ENCODE results near the gene MRPL53.
"Not testable (repeated sequence)": the region's sequence is repeated elsewhere in the genome, so short reads cannot be mapped to it uniquely, and the experiment has no call there.

Gene MRPL53

DNA sequence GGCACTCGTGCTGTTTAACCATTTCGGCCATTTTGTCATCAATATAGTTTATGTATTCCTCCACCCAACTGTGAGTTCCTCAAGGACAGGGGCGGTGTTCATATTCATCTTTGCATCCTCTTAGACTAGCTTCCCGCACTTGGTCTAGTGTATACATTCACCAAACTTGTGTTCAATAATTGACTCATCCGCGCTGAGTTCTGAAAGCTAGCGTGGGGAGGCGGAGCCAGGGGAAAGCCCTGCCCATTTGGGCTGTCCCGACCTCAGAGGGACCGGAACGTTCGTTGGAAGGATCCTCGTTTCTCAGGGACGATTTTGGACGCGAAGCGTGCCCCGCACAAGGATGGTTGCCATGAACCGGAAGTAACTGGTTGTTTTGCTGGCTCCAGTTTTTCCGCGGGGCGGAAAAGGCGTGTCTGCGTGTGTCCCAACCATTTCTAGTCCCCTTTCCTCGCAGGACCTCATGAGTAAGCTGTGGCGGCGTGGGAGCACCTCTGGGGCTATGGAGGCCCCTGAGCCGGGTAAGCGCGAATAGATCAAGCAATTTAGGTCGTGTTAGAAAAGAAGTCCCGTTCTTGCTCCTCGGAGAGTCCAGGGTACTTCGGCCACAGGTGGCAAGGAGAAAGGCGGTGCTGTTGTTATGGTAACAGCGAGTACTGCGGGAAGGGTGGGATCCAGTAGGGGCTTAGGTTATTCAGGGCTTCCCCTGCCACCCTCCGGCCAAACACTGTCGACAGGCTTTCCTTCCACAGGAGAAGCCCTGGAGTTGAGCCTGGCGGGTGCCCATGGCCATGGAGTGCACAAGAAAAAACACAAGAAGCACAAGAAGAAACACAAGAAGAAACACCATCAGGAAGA lies 17.6 kb downstream of the MRPL53 start, which contains the start of gene INO80B:
INO80B (plus strand) TSS at position 434 of the 858 bp plus-strand sequence; CDS start at position 464, 30 bp downstream.
- peak; percentile 92 to 97 (median 95) for DNase-seq (ENCODE audit: low read depth in 3 of 3)

DNA sequence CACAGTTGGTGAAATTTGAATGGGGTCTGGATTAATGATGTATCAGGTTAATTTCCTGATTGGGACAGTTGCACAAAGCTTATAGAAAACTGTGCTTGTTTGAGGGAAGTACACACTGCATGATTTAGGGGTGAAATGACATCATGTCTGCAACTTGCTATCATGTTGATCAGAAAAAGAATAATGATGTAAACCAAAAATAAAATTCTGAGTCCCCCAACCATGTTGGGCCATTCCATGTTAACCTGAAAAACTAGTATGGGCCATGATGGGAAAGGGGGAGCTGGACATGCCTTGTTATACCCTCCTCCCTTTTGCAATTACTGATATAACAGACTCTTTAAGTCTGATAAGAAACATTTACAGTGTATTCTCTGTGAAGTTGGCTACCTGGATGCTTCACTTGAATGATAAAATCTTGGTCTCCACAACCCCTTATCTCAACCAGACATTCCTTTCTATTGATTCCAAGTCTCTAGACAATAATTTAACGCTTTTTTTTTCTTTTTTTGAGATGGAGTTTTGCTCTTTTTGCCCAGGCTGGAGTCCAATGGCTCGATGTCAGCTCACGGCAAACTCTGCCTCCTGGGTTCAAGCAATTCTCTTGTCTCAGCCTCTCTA lies 21.8 kb downstream of the MRPL53 start:
- DNase-seq (ENCODE audit: low read depth in 3 of 3): no peak

DNA sequence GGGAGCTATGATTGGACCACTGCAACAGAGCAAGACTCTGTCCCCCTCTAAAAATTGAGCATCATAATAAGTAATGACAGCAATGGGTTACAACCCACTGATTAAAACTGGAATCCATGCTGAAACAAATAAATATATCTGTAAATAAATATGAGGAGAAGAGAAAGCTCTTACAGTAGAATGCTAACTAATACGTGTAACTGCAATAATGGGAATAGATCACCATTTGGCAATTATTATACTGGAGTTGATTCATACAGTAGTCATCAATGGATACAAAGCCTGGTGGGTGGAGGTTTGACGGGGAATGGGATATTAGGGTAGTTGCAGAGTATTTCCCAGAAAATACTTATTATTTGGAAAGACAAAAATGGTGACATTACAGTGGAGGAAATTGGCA lies 23.7 kb downstream of the MRPL53 start:
- DNase-seq (ENCODE audit: low read depth in 3 of 3): no peak

DNA sequence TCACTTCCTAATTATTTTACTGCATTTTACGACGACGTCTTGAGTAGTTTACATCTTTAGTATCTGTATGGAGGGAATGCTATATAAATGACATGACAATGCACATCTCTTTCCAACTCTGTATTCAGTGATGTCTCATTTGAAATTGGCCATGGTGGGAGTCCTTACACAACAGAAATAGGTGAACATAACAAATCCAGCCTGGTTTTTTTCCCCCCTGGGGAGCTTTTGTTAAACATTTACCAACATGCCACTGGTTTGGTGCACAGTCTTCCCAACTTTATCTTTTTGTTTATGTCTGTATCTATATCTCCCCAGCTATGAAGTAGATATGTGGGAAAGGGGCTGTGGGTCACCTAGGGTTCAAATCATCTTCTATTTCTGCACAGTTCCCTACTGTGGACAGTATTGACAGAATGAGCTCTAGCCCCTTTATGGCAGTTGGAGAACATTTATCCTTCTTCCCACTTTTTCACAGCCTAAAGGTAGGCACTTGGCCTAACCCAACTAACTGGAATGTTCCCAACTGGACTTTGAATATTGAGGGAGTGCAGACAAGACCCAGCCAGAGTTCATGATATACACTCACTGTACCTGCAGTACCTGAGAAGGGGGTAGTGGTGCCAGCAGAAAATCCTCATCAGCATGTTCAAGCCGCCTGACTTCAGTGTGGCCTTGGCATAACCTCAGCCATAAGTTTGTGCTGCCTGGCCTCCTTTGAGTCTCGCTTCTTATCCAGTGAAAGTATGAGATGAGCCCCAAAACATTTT lies 25.1 kb downstream of the MRPL53 start:
- no peak for DNase-seq (ENCODE audit: low read depth in 3 of 3)

DNA sequence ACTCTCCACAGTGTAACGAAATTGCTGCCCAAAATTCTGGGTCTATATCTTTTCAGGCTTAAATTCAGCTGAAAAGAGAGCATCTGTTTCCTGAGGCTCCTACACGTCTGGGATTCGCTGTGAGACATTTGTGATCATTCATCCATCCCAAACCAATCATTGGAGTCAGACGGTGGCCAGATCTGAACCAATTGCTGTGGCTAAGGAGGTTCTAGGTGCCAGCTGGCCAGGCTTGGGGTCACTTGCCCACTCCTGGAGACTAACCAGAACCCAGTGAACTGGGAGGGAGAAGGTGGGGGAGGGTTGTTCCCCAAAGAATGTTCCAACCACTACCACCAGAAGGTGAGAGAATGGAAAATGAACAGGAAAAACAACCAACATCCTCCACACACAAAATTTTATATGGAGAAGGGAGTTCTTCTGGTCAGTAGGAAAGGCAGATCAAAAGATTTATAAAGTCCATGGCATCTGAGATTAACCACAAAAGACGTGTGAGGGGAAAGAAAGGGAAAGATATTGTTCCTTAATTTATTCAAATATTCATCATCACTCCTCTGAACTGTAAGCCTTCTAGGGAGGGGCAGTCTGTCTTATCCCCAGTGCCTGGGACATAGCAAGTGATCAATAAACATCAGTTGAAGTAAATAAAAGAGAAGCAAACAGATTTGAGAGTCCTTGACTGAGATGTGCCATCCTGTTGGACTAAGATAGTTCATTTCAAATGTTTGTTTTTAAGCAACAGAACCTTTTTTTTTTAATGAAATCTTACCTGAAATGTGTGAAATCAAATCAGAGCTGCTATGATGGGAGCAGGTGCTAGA lies 27.8 kb downstream of the MRPL53 start:
- no peak for DNase-seq (ENCODE audit: low read depth in 3 of 3)

DNA sequence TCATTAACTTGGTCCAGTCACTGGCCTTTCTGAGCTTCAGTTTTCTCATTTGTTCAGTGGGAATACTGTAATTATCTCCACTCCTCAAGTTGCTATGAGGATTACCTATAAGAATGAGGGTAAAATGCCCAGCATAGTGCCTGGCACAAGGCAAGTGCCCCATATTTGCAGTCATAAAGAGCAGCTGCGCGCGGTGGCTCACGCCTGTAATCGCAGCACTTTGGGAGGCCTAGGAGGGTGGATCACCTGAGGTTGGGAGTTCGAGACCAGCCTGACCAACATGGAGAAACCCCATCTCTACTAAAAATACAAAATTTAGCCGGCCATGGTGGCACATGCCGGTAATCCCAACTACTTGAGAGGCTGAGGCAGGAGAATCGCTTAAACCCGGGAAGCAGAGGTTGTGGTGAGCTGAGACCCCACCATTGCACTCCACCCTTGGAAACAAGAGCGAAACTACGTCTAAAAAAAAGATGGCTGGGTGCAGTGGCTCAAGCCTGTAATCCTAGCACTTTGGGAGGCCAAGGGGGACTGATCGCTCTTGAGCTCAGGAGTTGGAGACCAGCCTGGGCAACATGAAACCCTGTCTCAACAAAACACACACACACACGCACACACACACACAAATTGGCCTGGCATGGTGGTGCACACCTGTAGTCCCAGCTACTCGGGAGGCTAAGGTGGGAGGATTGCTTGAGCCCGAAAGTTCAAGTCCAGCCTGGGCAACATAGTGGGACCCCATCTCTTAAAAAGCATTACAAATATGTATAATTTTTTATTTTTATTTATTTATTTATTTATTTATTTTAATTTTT lies 29.8 kb downstream of the MRPL53 start:
- DNase-seq (ENCODE audit: low read depth in 3 of 3): not testable (repeated sequence)

DNA sequence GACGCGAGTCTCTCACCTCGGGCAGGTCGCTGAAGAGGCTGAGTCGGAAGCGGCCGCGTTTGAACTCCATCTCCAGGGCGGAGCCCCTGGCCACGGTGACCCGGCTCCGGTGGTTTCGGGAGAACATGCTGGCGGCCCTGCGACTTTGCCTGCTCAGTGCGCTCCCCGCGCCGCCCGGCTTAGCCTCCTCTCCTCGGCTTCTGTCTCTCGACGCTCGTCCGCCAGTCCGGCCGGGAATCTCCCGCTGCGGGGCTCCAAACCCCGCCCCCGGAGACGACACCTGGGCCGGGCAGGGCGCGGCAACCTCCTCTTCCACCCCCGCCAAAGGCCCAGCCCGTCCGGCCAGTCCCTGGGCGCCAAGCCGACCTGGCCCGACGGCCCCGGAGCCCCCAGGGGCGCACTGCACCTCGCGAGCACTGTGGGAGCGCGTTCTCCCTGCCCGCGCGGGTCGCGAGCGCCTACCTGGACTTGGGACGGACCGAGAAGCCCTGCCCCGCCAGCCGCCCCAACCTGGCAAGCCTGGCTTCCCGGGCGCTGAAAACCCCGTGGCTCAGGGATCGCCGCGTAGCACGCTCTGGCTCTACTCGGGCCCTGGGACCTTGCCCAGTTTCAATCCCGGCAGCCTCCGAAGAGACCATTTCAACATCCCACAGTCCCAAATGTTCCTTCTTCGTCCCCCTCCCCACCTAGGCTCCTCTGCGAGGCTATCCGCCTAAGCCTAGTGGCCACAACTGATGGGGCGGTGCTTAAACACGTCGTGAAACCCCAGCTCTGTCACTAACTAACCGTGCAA lies 30.6 kb downstream of the MRPL53 start, which contains the start of gene RTKN:
RTKN (minus strand) TSS at position 248 of the 793 bp plus-strand sequence; CDS start at position 127, 121 bp downstream.
- no peak for DNase-seq (ENCODE audit: low read depth in 3 of 3)

DNA sequence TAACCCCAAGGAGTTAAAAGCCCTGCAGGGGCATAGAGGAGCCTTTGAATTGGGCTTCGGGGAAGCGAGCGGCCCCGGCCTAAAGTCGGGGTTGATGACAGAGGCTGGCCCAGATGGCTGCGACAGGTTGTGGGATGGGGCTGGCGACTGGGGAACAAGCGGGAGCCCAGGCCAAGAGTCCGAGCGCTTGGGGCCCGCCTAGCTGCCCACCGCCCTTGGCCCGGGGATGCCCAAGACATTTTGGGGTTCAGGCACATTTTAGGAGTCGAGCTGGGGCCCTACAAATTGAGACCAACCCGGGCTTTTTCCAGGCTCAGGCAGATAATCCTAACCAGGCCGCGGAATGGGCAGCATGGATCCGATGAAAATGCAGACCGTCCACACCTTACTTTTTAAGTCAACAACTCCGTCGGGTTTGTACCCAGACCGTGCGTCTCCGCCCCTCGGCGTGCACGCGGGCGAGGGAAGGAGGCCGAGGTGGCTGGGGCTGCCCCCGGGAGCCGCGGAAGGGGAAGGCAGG lies 31.2 kb downstream of the MRPL53 start:
- no peak for DNase-seq (ENCODE audit: low read depth in 3 of 3)

DNA sequence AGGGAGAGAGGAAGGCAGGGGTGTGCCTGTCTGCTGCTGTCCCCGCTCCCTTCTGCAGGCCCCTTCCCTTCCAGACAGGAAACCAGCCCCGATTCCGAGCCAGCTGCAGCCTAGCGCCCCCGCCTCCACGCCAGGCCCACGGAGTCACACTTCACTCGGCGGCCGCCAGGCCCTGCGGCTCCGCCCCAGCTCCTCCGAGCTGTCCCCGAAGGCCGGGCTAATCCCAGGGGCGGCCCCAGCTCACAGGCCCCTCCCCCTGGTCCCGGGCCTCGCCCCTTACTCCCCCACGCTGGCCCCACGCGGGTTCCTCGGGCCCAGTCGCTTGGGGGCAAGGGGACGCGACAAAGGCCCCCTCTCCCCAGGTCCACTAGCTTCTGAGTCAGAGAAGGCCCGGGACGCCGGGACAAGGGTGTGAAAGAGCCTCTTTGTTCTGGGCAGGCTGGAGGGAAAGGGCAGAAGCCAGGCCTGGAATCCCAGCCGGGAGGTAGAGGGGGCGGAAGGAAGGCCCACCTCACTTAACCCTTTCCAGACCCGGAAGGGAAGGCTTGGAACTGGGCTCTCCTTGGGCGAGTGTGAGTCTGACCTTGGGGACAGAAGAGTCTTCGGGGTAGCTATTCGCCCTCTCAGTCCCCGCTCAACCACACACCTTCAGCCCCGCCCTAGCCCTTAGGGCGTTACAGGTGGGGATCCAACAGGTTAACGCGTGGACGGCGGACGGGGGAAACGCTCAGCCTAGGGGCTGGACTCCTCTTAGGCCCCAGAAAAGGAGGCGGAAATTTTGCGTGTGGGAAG lies 31.9 kb downstream of the MRPL53 start:
- DNase-seq (ENCODE audit: low read depth in 3 of 3): peak in 1 of 3 donors; percentile 44

DNA sequence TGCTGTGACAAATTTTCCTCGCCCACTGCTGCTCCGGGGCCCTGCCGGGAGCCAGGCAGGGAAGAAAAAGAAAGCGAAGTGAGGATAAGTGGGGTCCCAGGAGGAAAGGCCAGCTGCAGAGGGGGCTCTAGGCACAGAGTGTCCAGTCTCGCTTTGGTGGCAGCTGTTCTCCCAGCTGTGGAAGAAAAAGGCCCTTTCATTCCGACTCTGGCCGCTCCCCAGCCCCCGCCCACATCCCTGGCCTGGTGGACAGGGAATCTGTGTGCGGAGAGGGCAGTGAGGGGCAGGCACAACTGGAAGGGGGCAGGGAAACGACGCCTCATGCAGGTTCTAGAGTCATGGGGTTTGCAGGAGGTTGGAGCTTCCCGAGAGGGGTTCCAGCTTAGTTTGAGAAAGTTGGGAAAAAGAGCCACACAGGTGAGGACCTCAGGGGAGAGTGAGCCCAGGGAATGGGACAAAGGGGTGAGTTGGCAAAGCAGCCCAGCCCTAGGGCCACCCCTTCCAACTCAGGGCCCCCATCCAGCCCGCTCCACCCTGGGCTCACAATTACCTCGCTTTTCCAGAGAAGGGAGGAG lies 32.6 kb downstream of the MRPL53 start:
- no peak for DNase-seq (ENCODE audit: low read depth in 3 of 3)

DNA sequence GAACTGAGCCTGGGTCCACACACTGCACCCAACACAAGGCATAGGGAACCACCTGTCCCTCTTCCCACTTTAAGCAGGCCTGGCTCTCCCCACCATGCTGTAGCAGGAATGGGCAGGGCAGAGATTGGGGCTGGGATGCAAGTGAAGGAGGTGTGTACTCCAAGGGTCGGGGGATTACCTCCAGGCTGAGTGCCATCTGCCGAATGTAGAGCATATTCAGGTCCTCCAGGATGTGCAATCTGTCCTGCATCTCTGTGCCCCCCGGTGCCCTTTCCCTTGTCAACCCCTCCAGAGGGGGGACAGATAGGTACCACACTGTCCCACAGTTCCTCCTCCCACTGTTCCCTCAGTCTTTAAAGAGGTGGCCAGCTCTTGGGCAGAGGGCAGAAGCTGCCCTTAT lies 33.1 kb downstream of the MRPL53 start:
- DNase-seq (ENCODE audit: low read depth in 3 of 3): no peak

DNA sequence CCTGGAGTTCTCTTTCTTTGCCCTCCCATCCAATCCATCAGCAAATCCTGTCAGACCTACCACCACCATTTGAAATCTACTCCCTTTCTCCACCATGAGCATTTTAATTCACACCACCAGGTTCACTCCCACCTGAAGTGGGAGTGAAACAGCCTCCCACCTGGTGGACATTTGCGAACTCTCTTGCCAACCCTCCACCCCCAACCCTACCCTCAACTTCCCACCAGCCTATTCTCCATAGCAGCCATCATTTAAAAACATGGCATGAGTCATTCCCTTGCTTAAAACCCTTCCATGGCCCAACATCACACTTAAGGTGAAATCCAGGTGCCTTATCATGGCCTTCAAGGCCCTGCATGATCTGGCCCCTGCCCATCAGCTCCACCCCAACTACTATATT lies 34.2 kb downstream of the MRPL53 start:
- DNase-seq (ENCODE audit: low read depth in 3 of 3): no peak

DNA sequence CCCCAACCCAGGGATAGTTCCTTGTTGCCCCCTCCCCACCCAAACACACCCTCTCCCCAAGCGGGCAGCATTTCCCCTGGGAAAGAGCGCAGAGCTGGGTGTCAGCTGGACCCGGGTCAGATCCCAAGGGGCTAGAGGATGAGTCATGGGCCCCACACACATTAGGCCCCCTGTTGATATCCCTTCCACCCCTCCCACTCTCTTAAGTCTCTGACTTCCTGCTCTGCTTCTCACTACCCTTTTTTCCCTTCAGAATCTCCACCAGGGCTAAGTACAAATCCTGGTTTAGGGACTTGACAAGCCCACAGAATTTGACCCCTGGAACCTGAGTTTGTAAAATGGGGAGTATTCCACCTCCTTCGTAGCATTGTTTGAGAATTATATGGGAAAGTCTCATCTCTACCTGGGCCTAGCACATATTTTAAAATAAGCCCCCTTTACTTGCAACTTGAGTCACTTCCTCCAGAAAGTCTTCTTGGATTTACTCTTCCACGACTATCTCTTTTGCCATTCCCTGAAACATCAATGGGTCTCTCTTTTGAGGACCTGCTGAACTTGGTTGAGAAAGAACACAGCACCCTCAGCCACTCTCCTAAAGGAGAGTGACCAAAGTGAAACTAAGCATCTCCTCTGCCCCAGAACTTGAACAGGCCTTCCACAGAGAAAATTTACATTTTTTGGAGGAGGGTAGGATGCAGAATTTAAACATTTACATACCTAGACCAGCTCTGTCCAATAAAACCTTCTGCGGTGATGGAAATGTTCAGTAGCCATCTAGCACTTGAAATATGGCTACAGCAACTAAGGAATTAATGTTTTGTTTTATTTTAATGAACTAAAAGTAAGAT lies 35.4 kb downstream of the MRPL53 start:
- no peak for DNase-seq (ENCODE audit: low read depth in 3 of 3)

DNA sequence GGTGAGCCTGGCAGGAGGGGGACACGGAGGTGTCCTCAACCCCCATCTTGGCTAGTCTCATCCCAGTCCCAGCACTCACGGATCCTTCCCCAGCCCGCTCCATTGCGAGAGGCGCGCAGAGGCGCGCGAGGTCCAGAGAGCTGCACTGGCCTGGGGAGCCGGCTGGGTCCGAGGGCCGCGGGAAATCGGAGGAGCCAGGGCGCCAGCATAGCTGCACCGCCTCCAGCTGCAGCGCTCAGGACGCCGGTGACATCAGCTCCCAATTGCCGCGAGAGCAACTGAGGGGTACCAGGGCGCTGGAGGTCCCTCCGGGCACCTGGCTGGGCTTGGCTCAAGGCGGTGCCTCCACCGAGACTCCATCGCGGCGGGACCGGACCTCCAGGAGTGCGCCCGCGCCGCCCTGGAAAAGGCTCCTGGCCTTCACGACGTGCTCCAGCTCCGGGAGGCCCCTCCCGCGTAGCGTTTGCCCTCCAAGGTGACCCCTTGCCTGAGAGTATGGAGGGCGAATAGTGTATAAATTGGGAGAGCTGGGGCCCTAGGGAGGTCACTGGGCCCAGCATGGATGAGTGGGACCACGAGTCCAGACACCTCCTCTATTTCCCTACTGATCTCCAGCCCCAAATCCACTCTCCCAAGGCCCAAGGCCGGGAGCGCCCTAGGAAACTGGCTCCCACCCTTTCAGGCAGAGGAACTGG lies 36.2 kb downstream of the MRPL53 start:
- no peak for DNase-seq (ENCODE audit: low read depth in 3 of 3)

DNA sequence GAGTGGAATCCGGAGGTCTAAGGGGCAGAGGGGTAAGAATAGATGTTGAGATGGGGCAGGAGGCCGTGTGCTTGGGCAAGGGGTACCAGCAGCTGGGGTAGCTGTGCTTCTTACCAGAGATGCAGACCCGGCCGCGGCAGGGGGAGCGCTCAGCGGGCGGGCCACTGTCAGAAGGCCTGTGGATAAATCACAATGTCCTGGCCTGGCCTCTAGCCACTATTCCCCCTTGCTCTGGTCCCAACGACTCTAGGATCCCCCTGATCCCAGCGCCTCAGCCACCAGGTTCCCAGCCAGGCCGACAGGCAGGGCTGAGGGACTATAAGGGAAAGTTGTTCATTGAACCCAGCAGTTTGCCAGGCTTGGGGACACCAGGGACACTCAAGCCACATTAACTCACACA lies 42.0 kb downstream of the MRPL53 start:
- DNase-seq (ENCODE audit: low read depth in 3 of 3): no peak
